ENCODE results near the gene VWA3B.
"Not testable (repeated sequence)": the region's sequence is repeated elsewhere in the genome, so short reads cannot be mapped to it uniquely, and the experiment has no call there.

Gene VWA3B

GRCh38 chr2:98308068-98308467 lies 221.1 kb downstream of the VWA3B start:
- DNase-seq: no peak

- no peak for DNase-seq
Measured at GRCh38 chr2:98308532-98308931, 221.6 kb downstream of the VWA3B start.

DNA sequence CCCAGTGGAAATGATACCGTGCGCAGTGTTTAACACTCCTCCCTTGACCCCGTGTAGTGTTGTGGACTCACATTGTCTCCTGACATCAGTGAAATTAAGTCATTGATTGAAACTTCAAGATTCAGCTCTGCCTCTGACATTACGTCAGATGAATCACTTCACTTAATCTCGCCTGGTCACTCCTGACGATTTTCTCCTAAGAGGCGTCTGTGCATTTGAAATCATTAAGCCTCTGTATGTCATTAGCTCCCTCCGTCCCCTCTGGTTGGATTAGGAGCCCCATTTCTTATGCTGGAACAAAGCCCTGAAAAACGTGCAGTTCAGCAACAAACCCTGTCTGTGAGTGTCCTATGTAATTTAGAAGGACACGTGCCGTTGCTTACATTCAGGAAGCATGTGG lies 222.6 kb downstream of the VWA3B start:
- DNase-seq: no peak

DNA sequence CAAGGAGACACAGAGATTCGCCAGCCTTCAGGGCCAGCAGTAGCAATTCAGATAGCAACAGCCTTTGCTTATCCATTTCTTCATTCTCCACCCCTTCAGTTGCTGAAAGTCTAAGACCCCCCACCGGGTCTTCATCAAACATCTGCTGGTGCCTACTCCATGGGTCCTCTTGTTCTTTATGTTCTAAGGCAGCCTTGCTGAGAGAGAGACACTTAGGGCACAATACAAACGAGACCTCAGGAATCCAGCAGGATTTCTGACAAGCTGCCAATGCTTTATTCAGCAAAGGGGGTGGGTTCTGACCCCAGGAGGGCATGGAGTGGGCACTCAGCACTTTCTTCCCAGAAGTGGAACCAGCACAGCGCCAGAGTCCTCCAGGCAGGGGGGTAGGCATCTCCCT lies 223.0 kb downstream of the VWA3B start:
- DNase-seq: peak; percentile 4

DNA sequence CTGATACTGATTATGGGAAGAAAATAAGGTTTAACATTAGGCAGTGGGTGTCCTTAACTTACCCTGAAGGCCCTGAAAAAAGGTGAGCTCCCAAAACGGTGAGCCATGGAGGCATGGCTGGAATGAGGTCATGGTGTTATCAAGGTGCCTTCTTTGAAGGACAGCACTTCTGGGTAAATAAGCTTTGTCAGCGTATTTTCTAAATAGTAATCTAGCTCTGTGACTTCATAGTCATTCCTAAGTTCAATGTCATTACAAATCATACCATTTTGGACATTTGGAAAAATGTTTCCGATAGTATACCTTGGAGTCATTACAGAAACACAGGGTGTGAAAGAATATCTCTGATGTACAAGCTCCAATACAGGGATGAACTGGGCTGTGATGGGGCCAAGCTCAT lies 224.1 kb downstream of the VWA3B start:
- no peak for DNase-seq

- DNase-seq: no peak
Measured at GRCh38 chr2:98311771-98312545, 225.0 kb downstream of the VWA3B start.

DNA sequence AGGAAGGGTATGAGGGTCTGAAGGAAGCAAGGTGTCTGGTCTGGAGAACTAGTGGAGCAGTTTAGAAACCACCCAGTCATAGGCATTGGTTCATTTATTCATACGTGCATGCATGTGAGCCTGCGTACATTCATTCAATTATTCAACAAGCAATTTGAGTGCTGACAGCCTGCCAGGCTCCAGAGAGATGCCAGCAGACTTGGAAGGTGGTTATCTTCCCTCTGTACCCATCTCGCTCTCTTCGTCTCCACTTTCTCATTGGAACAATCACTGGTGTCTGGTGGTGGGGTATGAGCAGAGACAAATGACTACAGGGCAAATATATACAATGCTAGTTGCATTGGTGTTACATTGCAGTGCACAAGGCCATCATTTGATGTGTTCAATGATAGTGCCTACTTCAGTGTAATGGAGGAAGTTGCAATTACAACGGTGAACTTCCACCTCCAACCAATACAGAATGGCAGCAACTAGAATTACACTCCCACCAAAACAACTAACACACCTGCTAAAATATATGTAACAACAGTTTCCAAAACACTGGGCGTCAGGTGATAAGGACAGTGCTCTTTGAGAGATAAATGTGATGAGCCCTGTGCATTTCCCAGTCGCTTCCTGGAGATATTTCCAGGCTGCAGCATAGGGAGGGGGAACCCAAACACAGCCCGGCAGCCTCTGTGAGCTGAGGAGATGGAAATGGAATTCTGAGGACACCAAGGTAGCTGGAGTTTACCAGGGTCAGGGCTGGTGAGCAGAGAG lies 226.7 kb downstream of the VWA3B start:
- DNase-seq: no peak

DNA sequence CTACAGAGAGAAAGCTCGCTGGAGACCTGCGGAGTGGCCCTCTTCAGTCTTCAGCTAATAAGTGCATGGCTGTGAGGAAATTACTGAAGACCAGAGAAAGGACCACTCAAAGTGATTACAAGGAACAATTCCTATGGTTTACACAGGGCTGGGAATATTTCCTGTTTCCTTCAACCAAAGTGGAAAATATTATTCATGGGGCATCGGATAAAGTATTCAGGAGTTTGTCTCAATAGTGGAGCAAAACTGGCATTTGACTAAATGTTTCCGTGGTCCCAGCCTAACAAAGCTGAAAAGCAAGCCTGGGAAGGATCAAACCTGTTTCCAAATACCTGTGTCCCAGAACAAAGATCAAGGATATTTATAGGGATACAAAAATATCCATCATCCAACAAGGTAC lies 227.3 kb downstream of the VWA3B start:
- DNase-seq: no peak

DNA sequence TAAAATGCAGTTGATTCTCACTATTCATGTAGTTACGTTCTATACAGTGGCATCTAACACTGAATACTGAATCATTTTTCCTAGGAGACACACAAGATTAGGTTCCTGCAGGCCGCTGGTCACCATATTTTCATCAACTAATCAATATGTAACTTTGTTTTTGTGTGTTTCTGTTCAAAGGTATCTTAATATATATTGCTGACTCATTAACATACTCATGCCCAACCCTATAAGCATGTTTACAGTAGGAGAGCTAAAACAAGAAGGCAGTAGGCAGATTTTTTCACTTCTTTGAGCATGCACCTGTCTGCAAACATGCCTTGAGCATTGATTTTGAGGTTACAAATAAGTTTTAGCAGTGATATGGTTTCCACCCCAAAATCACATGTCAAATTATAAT lies 229.0 kb downstream of the VWA3B start:
- no peak for DNase-seq

DNA sequence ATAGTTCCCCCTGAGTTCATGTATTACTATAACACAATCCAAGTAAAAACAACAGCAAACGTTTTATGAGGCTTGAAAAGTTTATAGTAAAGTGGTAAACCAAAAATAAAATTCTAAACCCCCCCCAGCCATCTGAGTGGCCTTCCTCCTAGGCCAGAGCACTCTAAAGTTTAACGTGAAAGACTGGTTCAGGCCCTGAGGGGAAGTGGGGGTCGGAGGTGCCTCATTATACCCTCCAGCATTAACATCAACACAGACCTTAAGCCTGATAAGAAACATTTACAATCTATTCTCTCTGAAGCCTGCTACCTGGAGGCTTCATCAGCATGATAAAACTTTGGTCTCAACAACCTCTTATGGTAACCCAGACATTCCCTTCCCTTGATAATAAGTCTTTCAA lies 230.2 kb downstream of the VWA3B start:
- no peak for DNase-seq

GRCh38 chr2:98320171-98320570 lies 233.2 kb downstream of the VWA3B start:
- not testable (repeated sequence) for DNase-seq

GRCh38 chr2:98324181-98324580 lies 237.2 kb downstream of the VWA3B start:
- no peak for DNase-seq

DNA sequence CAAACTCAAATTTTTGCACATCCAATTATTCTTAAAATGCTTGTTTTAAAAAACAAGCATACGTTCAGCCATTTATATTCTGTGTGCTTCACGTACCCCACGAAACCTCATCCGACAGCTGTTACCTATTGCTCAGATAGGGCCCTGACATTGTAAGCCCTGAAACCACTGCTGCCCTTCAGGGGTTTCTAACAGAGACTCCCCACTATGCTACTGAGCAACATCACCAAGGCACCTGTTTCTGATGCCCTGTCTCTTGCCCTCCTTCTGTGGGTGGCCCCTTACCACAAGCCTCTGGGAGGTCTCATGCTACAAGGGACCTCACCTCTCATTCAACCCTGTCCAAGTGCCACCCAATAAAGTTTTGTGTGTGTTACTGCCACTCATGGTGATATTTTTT lies 240.8 kb downstream of the VWA3B start:
- no peak for DNase-seq

- DNase-seq: no peak
Measured at GRCh38 chr2:98329549-98329948, 242.6 kb downstream of the VWA3B start.

- no peak for DNase-seq
Measured at GRCh38 chr2:98332989-98333388, 246.0 kb downstream of the VWA3B start.

- no peak for DNase-seq
Measured at GRCh38 chr2:98333922-98334321, 247.0 kb downstream of the VWA3B start.

GRCh38 chr2:98334439-98335078 lies 247.6 kb downstream of the VWA3B start:
- DNase-seq: peak; percentile 26

DNA sequence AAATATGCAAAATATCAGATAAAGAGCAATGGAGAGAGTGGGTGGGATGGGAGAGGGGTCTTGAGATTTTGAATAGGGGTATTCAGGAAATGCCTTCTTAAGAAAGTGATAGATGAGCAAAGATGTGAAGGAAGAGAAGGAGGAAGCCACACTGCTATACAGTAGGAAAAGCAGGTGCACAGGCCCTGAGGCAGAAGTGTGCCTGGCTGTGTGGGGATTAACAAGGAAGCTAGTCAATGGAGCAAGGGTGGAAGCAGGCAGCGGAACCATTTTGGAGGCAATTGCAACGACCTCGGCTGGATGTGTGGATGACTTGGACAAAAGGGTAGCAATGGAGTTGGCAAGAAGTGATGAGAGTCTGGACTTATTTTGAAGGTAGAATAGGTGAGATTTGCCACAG lies 248.3 kb downstream of the VWA3B start:
- no peak for DNase-seq

GRCh38 chr2:98341241-98341640 lies 254.3 kb downstream of the VWA3B start:
- DNase-seq: no peak

GRCh38 chr2:98343285-98343684 lies 256.3 kb downstream of the VWA3B start:
- no peak for DNase-seq

GRCh38 chr2:98346311-98347236 lies 259.6 kb downstream of the VWA3B start, which contains the start of gene CNGA3:
TSS of gene CNGA3 (plus strand) at chr2:98346456. CDS start at chr2:98369976, 23,520 bp downstream.
- DNase-seq: no peak

GRCh38 chr2:98347298-98348065 lies 260.5 kb downstream of the VWA3B start:
- no peak for DNase-seq

Measured in COR-L47 (cell line).